HPDE6-E6E7 (cell line): ENCODE measurements around the gene TBX18.
A peak's percentile ranks its signal among the peaks of the same experiment; 100 is the strongest.

Experiments
- DNase-seq: peaks from one replicate; pipeline ENCODE4 v3.0.0; 2011; ENCODE audit warnings: missing footprints; ENCODE audit errors: extremely low spot score

Gene TBX18

GRCh38 chr6:84764332-84765049 is at the start of gene TBX18:
TSS of gene TBX18 (minus strand) at chr6:84764598. CDS start at chr6:84764181, 417 bp downstream.
- DNase-seq, result peak; percentile 85

- no peak for DNase-seq
Observed at GRCh38 chr6:84811351-84811750, 47.0 kb upstream of the TBX18 start.

GRCh38 chr6:84809455-84809854 is 45.1 kb upstream of the TBX18 start:
- no peak for DNase-seq

- no peak for DNase-seq
Observed at GRCh38 chr6:84808491-84809061, 44.2 kb upstream of the TBX18 start.

GRCh38 chr6:84805145-84805544 is 40.7 kb upstream of the TBX18 start:
- no peak for DNase-seq

GRCh38 chr6:84804720-84805119 is 40.3 kb upstream of the TBX18 start:
- peak; percentile 11 for DNase-seq

GRCh38 chr6:84801250-84801649 is 36.9 kb upstream of the TBX18 start:
- DNase-seq, result peak; percentile 48

GRCh38 chr6:84798257-84798656 is 33.9 kb upstream of the TBX18 start:
- no peak for DNase-seq

- no peak for DNase-seq
Observed at GRCh38 chr6:84796343-84796742, 31.9 kb upstream of the TBX18 start.

GRCh38 chr6:84791927-84792326 is 27.5 kb upstream of the TBX18 start:
- no peak for DNase-seq

- no peak for DNase-seq
Observed at GRCh38 chr6:84791233-84791632, 26.8 kb upstream of the TBX18 start.

- DNase-seq, result no peak
Observed at GRCh38 chr6:84789170-84789569, 24.8 kb upstream of the TBX18 start.

GRCh38 chr6:84788689-84789088 is 24.3 kb upstream of the TBX18 start:
- DNase-seq, result no peak

GRCh38 chr6:84785671-84786070 is 21.3 kb upstream of the TBX18 start:
- no peak for DNase-seq

- no peak for DNase-seq
Observed at GRCh38 chr6:84779917-84780316, 15.5 kb upstream of the TBX18 start.

GRCh38 chr6:84779380-84779779 is 15.0 kb upstream of the TBX18 start:
- no peak for DNase-seq

GRCh38 chr6:84777888-84778287 is 13.5 kb upstream of the TBX18 start:
- DNase-seq, result no peak

- DNase-seq, result no peak
Observed at GRCh38 chr6:84776392-84776791, 12.0 kb upstream of the TBX18 start.

- DNase-seq, result no peak
Observed at GRCh38 chr6:84775751-84776150, 11.4 kb upstream of the TBX18 start.

- DNase-seq, result no peak
Observed at GRCh38 chr6:84774985-84775284, 10.5 kb upstream of the TBX18 start.

- peak; percentile 68 for DNase-seq
Observed at GRCh38 chr6:84774157-84774984, 10.0 kb upstream of the TBX18 start.

- DNase-seq, result peak; percentile 33
Observed at GRCh38 chr6:84773431-84774156, 9.2 kb upstream of the TBX18 start.

GRCh38 chr6:84773133-84773430 is 8.7 kb upstream of the TBX18 start:
- no peak for DNase-seq
